Ascending aorta (tissue), 2 donors: ENCODE measurements around the gene MEIS3. TPM values are rescaled to one million over a fixed set of nuclear protein-coding genes. Genes with fewer than 3 reads are reported as not detected.
A peak's percentile ranks its signal among the peaks of the same experiment; 100 is the strongest.

Source experiments
- DNase-seq, 2 donors: peaks; one replicate each; pipeline ENCODE4 v3.0.0-alpha.2; 2019; ENCODE audit warnings: low spot score in 2 of 2
- H3K27ac ChIP-seq, 2 donors: fragments of 200-600 bp; sonication (generic); one replicate each; pipeline ENCODE4 v1.5.1; 2016 to 2017; ENCODE audit warnings: mild to moderate bottlenecking in 1 of 2
- H3K27me3 ChIP-seq: fragments of 200-600 bp; sonication (generic); one replicate; pipeline ENCODE4 v1.5.1; 2017
- H3K36me3 ChIP-seq, 2 donors: fragments of 200-600 bp; sonication (generic); one replicate each; pipeline ENCODE4 v1.5.1; 2016
- H3K4me1 ChIP-seq, 2 donors: fragments of 200-600 bp; sonication (generic); one replicate each; pipeline ENCODE4 v1.5.1; 2016 to 2017; ENCODE audit warnings: mild to moderate bottlenecking in 1 of 2
- H3K4me3 ChIP-seq, 2 donors: fragments of 200-600 bp; sonication (generic); one replicate each; pipeline ENCODE4 v1.5.1; 2016 to 2017; ENCODE audit warnings: mild to moderate bottlenecking in 1 of 2
- H3K9me3 ChIP-seq, 2 donors: fragments of 200-600 bp; sonication (generic); one replicate each; pipeline ENCODE4 v1.5.1; 2016
- CTCF ChIP-seq, 3 experiments: fragments of 200-600 bp in 2 of 3; fragments of 450-650 bp in 1 of 3; sonication (generic) in 2 of 3; IDR thresholded peaks; one replicate each; pipeline ENCODE4 v1.5.1; 2016 to 2019; ENCODE audit warnings: antibody characterized with exemption in 3 of 3, mild to moderate bottlenecking in 1 of 3, moderate library complexity in 1 of 3
- intact Hi-C: fragments of 100-400 bp; cut with DNase I; formaldehyde crosslinking; loops from one replicate; pipeline ENCODE4 v1.15.1; 2023
- total RNA-seq: library from RNA; depleted of rRNA; stranded (reverse); fragments of >200 nt; gene quantifications from one replicate; pipeline ENCODE4 v1.1.0, GENCODE V29; 2016

MEIS3 gene
- total RNA-seq = 28.6 TPM

DNA sequence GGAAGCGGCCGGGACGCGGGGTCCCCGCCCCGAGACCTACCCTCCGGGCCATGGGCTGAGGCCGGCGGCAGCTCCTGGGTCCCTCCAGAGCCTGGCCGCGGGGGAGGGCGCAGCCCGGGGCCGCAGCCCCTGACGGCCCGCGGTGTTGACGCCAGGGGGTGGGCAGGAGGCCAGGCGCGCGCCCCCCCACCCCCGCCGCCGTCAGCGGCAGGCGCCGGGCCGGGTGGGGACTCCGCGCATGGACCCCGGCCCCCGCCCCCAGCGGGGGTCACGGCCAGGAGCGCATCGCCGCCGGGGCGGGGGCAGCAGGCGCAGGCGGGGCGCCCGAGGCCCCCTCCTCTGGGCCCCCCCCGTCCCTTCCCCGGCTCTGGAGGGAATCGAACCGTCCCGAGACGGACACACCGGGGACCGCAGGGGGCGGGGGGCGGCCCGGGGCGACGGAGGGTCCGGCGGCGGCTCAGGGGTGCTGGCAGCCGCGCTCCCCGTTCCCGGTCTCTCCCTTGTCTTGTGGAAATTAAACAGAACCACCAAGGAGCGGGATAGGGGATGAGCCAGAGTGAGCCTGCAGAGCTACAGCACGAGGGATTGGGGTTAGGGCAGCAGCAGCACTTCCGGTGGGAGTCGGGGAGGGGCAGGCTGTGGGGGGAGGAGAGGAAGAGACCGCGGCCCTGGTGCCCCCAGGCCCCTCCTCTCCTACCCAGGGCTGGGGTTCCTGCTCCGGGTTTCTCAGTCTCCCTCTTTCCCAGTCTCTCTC is at the start of gene MEIS3:
Gene MEIS3, minus strand, starts transcription at position 498 of the 754 bp plus-strand sequence. Its CDS starts 446 bp downstream, at position 52.
- intact Hi-C loops = no loop called here
- no peak for TF ChIP-seq CTCF (IDR thresholded peaks at IDR 0.05)
- H3K4me3 ChIP-seq = peak within 1 kb of the TSS; percentile 45 to 63
- H3K9me3 ChIP-seq = no peaks in the 10 kb centered on the region
- DNase-seq = no peak
- peaks cover 7 to 8% of the 10 kb centered on the region in 2 donors for H3K4me1 ChIP-seq
- no peaks in the 10 kb centered on the region for H3K36me3 ChIP-seq
- peaks cover 12% of the 10 kb centered on the region for H3K27me3 ChIP-seq
- no peak within 1 kb of the TSS for H3K27ac ChIP-seq

GRCh38 chr19:47467914-47468313 is 48.6 kb upstream of the MEIS3 start:
- Histone ChIP-seq H3K4me1 (peaks cover 12 to 15% of the 10 kb centered on the region in 2 donors), H3K36me3 (no peaks in the 10 kb centered on the region), H3K27ac (no peak overlapping the region), H3K9me3 (no peaks in the 10 kb centered on the region), H3K4me3 (no peak overlapping the region), H3K27me3 (no peaks in the 10 kb centered on the region)
- intact Hi-C loops = no loop called here
- no peak for TF ChIP-seq CTCF (IDR thresholded peaks at IDR 0.05)
- DNase-seq = no peak

GRCh38 chr19:47465957-47466356 is 46.6 kb upstream of the MEIS3 start:
- H3K27me3 ChIP-seq = no peaks in the 10 kb centered on the region

DNA sequence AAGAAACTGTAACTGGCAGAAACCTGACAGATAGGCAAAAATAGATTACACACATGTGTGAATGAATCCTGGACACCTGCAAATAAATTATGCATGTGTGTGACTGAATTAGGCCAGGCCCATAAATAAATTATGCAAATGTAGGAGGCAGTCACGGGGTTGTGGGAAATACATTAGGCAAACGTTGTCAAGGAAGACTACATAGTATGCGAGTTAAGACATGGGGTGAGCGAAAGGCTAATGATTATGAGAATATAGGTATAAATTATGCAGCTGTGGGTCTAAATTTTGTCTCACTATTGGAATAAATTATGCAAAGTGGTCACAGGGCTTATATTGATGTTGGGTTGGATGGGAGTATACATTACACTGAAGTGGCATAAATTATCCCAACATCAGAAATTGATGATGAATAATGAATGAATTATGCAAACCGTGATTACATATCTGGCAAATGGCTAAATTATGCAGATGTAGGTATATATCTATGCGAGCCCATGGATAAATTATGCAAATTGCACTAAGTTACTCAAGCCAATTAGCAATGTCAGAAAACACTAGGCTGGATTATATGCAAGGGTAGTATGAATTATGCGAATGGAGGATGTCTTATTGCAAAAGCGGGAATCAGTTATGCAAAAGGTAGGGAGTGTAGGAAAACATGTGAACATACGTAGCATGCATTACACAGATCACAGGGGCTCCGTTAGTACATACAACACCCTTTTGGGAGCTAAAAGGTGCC is 45.5 kb upstream of the MEIS3 start:
- Histone ChIP-seq H3K4me1 (no peaks in the 10 kb centered on the region), H3K9me3 (no peaks in the 10 kb centered on the region), H3K36me3 (no peaks in the 10 kb centered on the region), H3K27ac (no peak overlapping the region), H3K4me3 (no peak overlapping the region), H3K27me3 (no peaks in the 10 kb centered on the region)
- intact Hi-C loops = no loop called here
- no peak for TF ChIP-seq CTCF (IDR thresholded peaks at IDR 0.05)
- DNase-seq = no peak

More at GRCh38 chr19:47465957-47466356, 46.6 kb upstream of the MEIS3 start:
- intact Hi-C loops = no loop called here
- TF ChIP-seq CTCF (IDR thresholded peaks at IDR 0.05) = no peak
- no peaks in the 10 kb centered on the region for H3K9me3 ChIP-seq
- no peak overlapping the region for H3K4me3 ChIP-seq
- H3K4me1 ChIP-seq = no peaks in the 10 kb centered on the region
- no peaks in the 10 kb centered on the region for H3K36me3 ChIP-seq
- H3K27ac ChIP-seq = no peak overlapping the region
- DNase-seq = no peak

DNA sequence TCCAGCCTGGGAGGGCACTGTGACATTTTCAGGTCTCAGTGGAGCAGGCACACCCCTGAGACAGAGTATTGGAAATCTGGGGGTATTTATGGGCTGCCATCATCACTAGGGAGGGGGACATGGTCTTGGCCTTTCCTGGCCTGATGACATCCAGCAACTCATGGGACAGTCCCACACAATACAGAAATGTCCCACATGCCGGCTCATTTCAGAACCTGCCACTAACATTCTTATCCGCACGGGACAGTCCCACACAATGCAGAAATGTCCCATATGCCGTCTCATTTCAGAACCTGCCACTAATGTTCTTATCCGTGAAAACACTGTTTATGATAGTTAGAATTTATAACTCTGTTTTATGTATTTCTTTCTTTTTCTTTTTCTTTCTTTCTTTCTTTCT is 42.5 kb upstream of the MEIS3 start:
- Histone ChIP-seq H3K4me1 (no peaks in the 10 kb centered on the region), H3K27ac (no peak overlapping the region), H3K27me3 (no peaks in the 10 kb centered on the region), H3K4me3 (no peak overlapping the region), H3K36me3 (no peaks in the 10 kb centered on the region), H3K9me3 (no peaks in the 10 kb centered on the region)
- no peak for TF ChIP-seq CTCF (IDR thresholded peaks at IDR 0.05)
- intact Hi-C loops = no loop called here
- no peak for DNase-seq
